GM21576 (cell line): ENCODE measurements around the gene HLA-DRA.
A peak's percentile ranks its signal among the peaks of the same experiment; 100 is the strongest.

ENCODE experiments used
- ATAC-seq: cut with Tn5 transposase; IDR thresholded peaks from one replicate; pipeline ENCODE4 v1.9.1; 2021; ENCODE audit warnings: mild to moderate bottlenecking, moderate library complexity; ENCODE audit not compliant: unreplicated experiment

Gene HLA-DRA

GRCh38 chr6:32473376-32474348, 34.0 kb downstream of the HLA-DRA start:
- peak; percentile 91 for ATAC-seq

GRCh38 chr6:32475392-32476206, 35.9 kb downstream of the HLA-DRA start:
- no peak for ATAC-seq

GRCh38 chr6:32483968-32484613, 44.4 kb downstream of the HLA-DRA start:
- ATAC-seq = no peak

DNA sequence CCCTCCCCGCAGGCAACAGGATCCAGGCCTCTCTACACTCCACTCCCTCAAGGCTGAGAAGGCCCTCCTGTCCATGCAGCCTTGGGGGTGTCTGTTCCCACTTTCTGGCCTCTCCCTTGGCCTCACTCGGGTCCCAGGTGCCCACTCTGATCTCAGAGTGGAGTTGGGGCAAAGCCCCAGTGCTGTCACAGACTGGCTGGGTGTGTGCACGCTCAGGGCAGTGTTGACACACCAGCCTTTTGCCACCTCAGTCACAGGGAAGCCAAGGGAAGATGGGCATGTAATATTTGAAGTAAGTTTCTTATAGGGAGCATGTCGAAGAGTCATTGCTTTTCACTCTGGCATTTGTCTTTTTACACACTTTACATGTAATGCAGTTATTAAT, 44.9 kb downstream of the HLA-DRA start:
- no peak for ATAC-seq

- ATAC-seq = no peak
Measured at GRCh38 chr6:32488083-32488482, 48.4 kb downstream of the HLA-DRA start.

GRCh38 chr6:32491700-32492099, 52.0 kb downstream of the HLA-DRA start:
- ATAC-seq = no peak

- ATAC-seq = no peak
Measured at GRCh38 chr6:32492351-32492750, 52.7 kb downstream of the HLA-DRA start.
